GM12878 (cell line): ENCODE data around the gene SHB. TPM values are rescaled to one million over a fixed set of nuclear protein-coding genes. Genes with fewer than 3 reads are reported as not detected.

Source experiments
- ATAC-seq: fragments of 200-7000 bp; cut with Tn5 transposase; 3 replicates; pipeline ENCODE4 v1.9.1; 2020; ENCODE audit warnings: mild to moderate bottlenecking, moderate library complexity
- BruUV-seq: library from RNA; stranded (reverse); fragments of 400-500 nt; replicated peaks from 2 replicates; lab custom pipeline; 2021; lab: Mats Ljungman, UMichigan
- CTCF ChIA-PET: fragments of 300-600 bp; sonication (Branson Sonifier 250); formaldehyde crosslinking; extraction: SDS; loops from one replicate; lab custom pipeline; 2021; ENCODE audit warnings: inconsistent platforms; lab: Yijun Ruan, JAX
- POLR2A ChIA-PET: fragments of 350-600 bp; formaldehyde crosslinking; extraction: SDS; loops from one replicate; lab custom pipeline; 2021; ENCODE audit warnings: inconsistent platforms; lab: Charles Lee
- RAD21 ChIA-PET: fragments of 300-600 bp; sonication (Branson Sonifier 250); formaldehyde crosslinking; loops from one replicate; lab custom pipeline; 2023; ENCODE audit warnings: antibody characterized with exemption; ENCODE audit not compliant: unreplicated experiment; lab: Charles Lee
- SMC1A ChIA-PET: fragments of 300-600 bp; sonication (Branson Sonifier 250); formaldehyde crosslinking; loops from one replicate; lab custom pipeline; 2023; ENCODE audit not compliant: unreplicated experiment, uncharacterized antibody; lab: Charles Lee
- DNase-seq: peaks from one replicate; pipeline ENCODE4 v3.0.0-alpha.2; 2011; ENCODE audit warnings: low read depth, low spot score
- FAIRE-seq: peaks from 3 replicates; lab custom pipeline; 2011; peaks lifted over from hg19 to GRCh38; lab: Jason Lieb, UNC
- H2AFZ ChIP-seq: 2 replicates; pipeline ENCODE4 v1.6.0; 2011; ENCODE audit warnings: low read depth, low read length, control low read depth; ENCODE audit not compliant: control insufficient read depth
- H3K27ac ChIP-seq: 2 replicates; pipeline ENCODE4 v1.5.1; 2011; ENCODE audit warnings: control low read depth; ENCODE audit not compliant: control insufficient read depth, insufficient read depth
- H3K27me3 ChIP-seq, 2 experiments: replicated peaks in 1 of 2; 2 replicates each; pipeline versions ENCODE4 v1.6.0 to v1.6.1; 2011; ENCODE audit warnings: low read length in 1 of 2; ENCODE audit not compliant: control insufficient read depth in 2 of 2, insufficient read depth in 2 of 2
- H3K36me3 ChIP-seq, 2 experiments: 2 replicates each; pipeline ENCODE4 v1.5.1; 2011; ENCODE audit warnings: low read length in 1 of 2; ENCODE audit not compliant: control insufficient read depth in 2 of 2, insufficient read depth in 2 of 2
- H3K4me1 ChIP-seq: 2 replicates; pipeline ENCODE4 v1.6.1; 2011; ENCODE audit warnings: mild to moderate bottlenecking, low read length, moderate library complexity, mixed read lengths; ENCODE audit not compliant: control insufficient read depth, insufficient read depth
- H3K4me2 ChIP-seq: 2 replicates; pipeline ENCODE4 v1.6.0; 2011; ENCODE audit warnings: control low read depth; ENCODE audit not compliant: control insufficient read depth, insufficient read depth
- H3K4me3 ChIP-seq: fragments of 200-600 bp; sonication (generic); 2 replicates; pipeline ENCODE4 v1.5.1; 2016
- H3K79me2 ChIP-seq: 2 replicates; pipeline ENCODE4 v1.6.0; 2011; ENCODE audit warnings: low read length; ENCODE audit not compliant: control insufficient read depth, insufficient read depth
- H3K9ac ChIP-seq: 2 replicates; pipeline ENCODE4 v1.8.0; 2011; ENCODE audit warnings: low read length, control low read depth, mixed read lengths; ENCODE audit not compliant: control insufficient read depth, insufficient read depth
- H3K9me3 ChIP-seq: replicated peaks from 3 replicates; pipeline ENCODE4 v1.5.1; 2011; ENCODE audit warnings: mild to moderate bottlenecking, low read length; ENCODE audit not compliant: control insufficient read depth, insufficient read depth
- H4K20me1 ChIP-seq: 2 replicates; pipeline ENCODE4 v1.6.0; 2011; ENCODE audit not compliant: control insufficient read depth, insufficient read depth
- ATF2 ChIP-seq: IDR thresholded peaks from 2 replicates; pipeline ENCODE4 v1.6.1; 2012; ENCODE audit warnings: low read length, inconsistent platforms
- CHD2 ChIP-seq: IDR thresholded peaks from 2 replicates; pipeline ENCODE4 v1.6.1; 2011; ENCODE audit warnings: low read depth, low read length, improper control_type of control experiment, borderline replicate concordance
- FOS ChIP-seq: IDR thresholded peaks from 3 replicates; pipeline ENCODE4 v1.6.1; 2011; ENCODE audit warnings: borderline replicate concordance; ENCODE audit not compliant: insufficient read length; ENCODE audit errors: extremely low read depth
- NR2C2 ChIP-seq: IDR thresholded peaks from 2 replicates; pipeline ENCODE4 v1.6.1; 2011; ENCODE audit warnings: borderline replicate concordance, low read depth; ENCODE audit not compliant: control insufficient read depth, insufficient read length
- PBX3 ChIP-seq: IDR thresholded peaks from 2 replicates; pipeline ENCODE4 v1.6.1; 2011; ENCODE audit warnings: mild to moderate bottlenecking, low read depth, low read length, moderate library complexity; ENCODE audit not compliant: insufficient replicate concordance
- PML ChIP-seq: IDR thresholded peaks from 2 replicates; pipeline ENCODE4 v1.6.1; 2012; ENCODE audit warnings: low read length, inconsistent platforms
- POLR2A ChIP-seq: IDR thresholded peaks from 2 replicates; pipeline ENCODE4 v1.6.1; 2011; ENCODE audit warnings: low read depth, mild to moderate bottlenecking, low read length
- SREBF2 ChIP-seq: IDR thresholded peaks from 2 replicates; pipeline ENCODE4 v1.6.1; 2012; ENCODE audit warnings: mild to moderate bottlenecking, low read length
- ZBTB4 ChIP-seq: fragments of 450-650 bp; formaldehyde crosslinking; IDR thresholded peaks from 2 replicates; pipeline ENCODE4 v1.4.0; 2022; ENCODE audit warnings: mild to moderate bottlenecking, moderate library complexity
- ZNF687 ChIP-seq: fragments of 450-650 bp; IDR thresholded peaks from 2 replicates; pipeline ENCODE4 v1.6.1; 2017; ENCODE audit warnings: mild to moderate bottlenecking, moderate library complexity
- ZSCAN29 ChIP-seq: fragments of 450-650 bp; IDR thresholded peaks from 2 replicates; pipeline ENCODE4 v1.6.1; 2017; ENCODE audit warnings: mild to moderate bottlenecking, moderate library complexity
- whole genome bisulfite sequencing: methylation state at CpG from one replicate; pipeline ENCODE4 v1.1.6; 2016; ENCODE audit warnings: low lambda C conversion rate; ENCODE audit not compliant: insufficient replicate concordance, insufficient coverage; ENCODE audit errors: missing lambda C conversion rate; 5-methylcytosine and 5-hydroxymethylcytosine counted together
- in situ Hi-C: fragments of 300-500 bp; cut with MboI; formaldehyde crosslinking; loops from 9 replicates; pipeline ENCODE4 v1.14.3; 2018; ENCODE audit warnings: mixed read lengths
- intact Hi-C: fragments of 100-400 bp; cut with micrococcal nuclease; formaldehyde crosslinking; loops from one replicate; pipeline ENCODE4 v1.14.2; 2022; ENCODE audit not compliant: unreplicated experiment
- polyA plus RNA-seq, 11 experiments: library from polyadenylated mRNA; depleted of rRNA in 4 of 11; unstranded in 6 of 11; stranded (reverse) in 5 of 11; fragments of >200 nt; fragmentation: Nextera tagmentation in 4 of 11; fragmentation: Illumina TruSeq in 1 of 11; extraction: Ambion mirVana in 4 of 11; extraction: Trizol in 1 of 11; gene quantifications; 1 replicate in 1 of 11; 2 replicates in 10 of 11; pipeline versions ENCODE4 v1.2.1 to v1.2.3, GENCODE V29; 2011 to 2016; ENCODE audit warnings: inconsistent platforms in 2 of 11, missing spikeins in 2 of 11, low read depth in 1 of 11
- total RNA-seq, 4 experiments: library from RNA; depleted of rRNA in 3 of 4; stranded (reverse); fragments of >200 nt in 3 of 4; fragmentation: Illumina TruSeq in 1 of 4; extraction: Trizol in 1 of 4; gene quantifications; 2 replicates each; pipeline versions ENCODE4 v1.2.1 to v1.2.3, GENCODE V29; 2013 to 2021

The SHB gene
- total and polyA plus RNA-seq, 10 of the 15 experiments (the other 5 are each of a cell fraction or from before 2014, with no cell fraction given), result 0.29 to 6.2 (median 1.3) TPM

- Histone ChIP-seq H3K36me3 (no peaks in the 10 kb centered on the region), H4K20me1 (no peaks in the 10 kb centered on the region; the same call in 1 of the 2 replicates), H3K4me1 (peaks cover 5% of the 10 kb centered on the region), H3K4me3 (no peak overlapping the region), H3K79me2 (no peaks in the 10 kb centered on the region), H3K9me3 (no peaks in the 10 kb centered on the region), H2AFZ (no peak overlapping the region), H3K27ac (no peak overlapping the region), H3K4me2 (no peak overlapping the region), H3K9ac (no peak overlapping the region), H3K27me3 (no peaks in the 10 kb centered on the region)
- 63% methylated on average over 8 of the region's 8 CpGs for WGBS
- no peak for FAIRE-seq
- SMC1A ChIA-PET, result no interaction called here
- DNase-seq, result no peak
- in situ Hi-C loops (no loop called here), intact Hi-C loops (no loop called here)
- ATAC-seq, result no peak
- POLR2A ChIA-PET, result interaction anchor here (0.6 kb wide), 1 partner anchor 235 kb away, joined by 3 read pairs; no protein-coding TSS in a partner anchor
- no TSS peak for BruUV-seq
- RAD21 ChIA-PET, result interaction anchor here (0.8 to 0.9 kb wide), 2 partner anchors 19 to 40 kb away, joined by 3 to 4 read pairs; no protein-coding TSS in a partner anchor
- CTCF ChIA-PET, result interaction anchor here (1.0 kb wide), 1 partner anchor 13 kb away, joined by 5 read pairs; no protein-coding TSS in a partner anchor
- TF ChIP-seq ATF2 (no peak), POLR2A (no peak), SREBF2 (no peak), CHD2 (no peak), ZNF687 (no peak), NR2C2 (no peak), PBX3 (no peak), PML (no peak), ZBTB4 (no peak), FOS (no peak), ZSCAN29 (no peak)
These were observed 33.2 kb downstream of the SHB start for GRCh38 chr9:38035873-38036272.
